Endodermal cell (in vitro differentiated cells): ENCODE results near the gene OSTN. TPM values are rescaled to one million over a fixed set of nuclear protein-coding genes. Genes with fewer than 3 reads are reported as not detected.

ENCODE experiments used
- DNase-seq: peaks from one replicate; pipeline ENCODE4 v3.0.0-alpha.2; 2017
- H3K27ac ChIP-seq: 2 replicates; pipeline ENCODE4 v1.5.1; 2013; ENCODE audit warnings: mild to moderate bottlenecking, low read depth, low read length, moderate library complexity
- H3K27me3 ChIP-seq: 2 replicates; pipeline ENCODE4 v1.6.1; 2013; ENCODE audit warnings: mild to moderate bottlenecking, low read length, moderate library complexity; ENCODE audit not compliant: insufficient read depth, control insufficient read depth, poor library complexity, severe bottlenecking
- H3K36me3 ChIP-seq: 2 replicates; pipeline ENCODE4 v1.7.0; 2013; ENCODE audit warnings: mild to moderate bottlenecking, low read length, moderate library complexity; ENCODE audit not compliant: control insufficient read depth, insufficient read depth
- H3K4me1 ChIP-seq: one replicate; pipeline ENCODE4 v1.7.0; 2013; ENCODE audit warnings: low read length; ENCODE audit not compliant: control insufficient read depth, insufficient read depth
- H3K4me3 ChIP-seq: 2 replicates; pipeline ENCODE4 v1.5.1; 2013; ENCODE audit warnings: mild to moderate bottlenecking, low read length, moderate library complexity
- H3K9ac ChIP-seq: 2 replicates; pipeline ENCODE4 v1.6.1; 2013; ENCODE audit warnings: mild to moderate bottlenecking, low read length, moderate library complexity; ENCODE audit not compliant: poor library complexity, severe bottlenecking; ENCODE audit errors: extremely low read depth
- H3K9me3 ChIP-seq: 2 replicates; pipeline ENCODE4 v1.6.1; 2013; ENCODE audit warnings: mild to moderate bottlenecking, low read length, moderate library complexity; ENCODE audit not compliant: control insufficient read depth
- H3K27ac Mint-ChIP-seq: 2 replicates; pipeline ENCODE4 v1.8.0; 2020; ENCODE audit warnings: mixed read lengths
- H3K27me3 Mint-ChIP-seq: 2 replicates; pipeline ENCODE4 v1.8.0; 2021; ENCODE audit warnings: mild to moderate bottlenecking, mixed read lengths; ENCODE audit not compliant: insufficient read depth
- H3K36me3 Mint-ChIP-seq: 2 replicates; pipeline ENCODE4 v1.8.0; 2020; ENCODE audit warnings: low read depth, mixed read lengths
- H3K4me1 Mint-ChIP-seq: 2 replicates; pipeline ENCODE4 v1.8.0; 2020; ENCODE audit warnings: mixed read lengths
- H3K4me3 Mint-ChIP-seq: 2 replicates; pipeline ENCODE4 v1.8.0; 2020; ENCODE audit warnings: mild to moderate bottlenecking, moderate library complexity, mixed read lengths
- H3K9me3 Mint-ChIP-seq: 2 replicates; pipeline ENCODE4 v1.8.0; 2020; ENCODE audit warnings: mild to moderate bottlenecking, mixed read lengths
- CTCF ChIP-seq: fragments of 200-600 bp; sonication (generic); conservative IDR thresholded peaks from 2 replicates; pipeline ENCODE4 v1.5.0; 2021; ENCODE audit warnings: antibody characterized with exemption, mild to moderate bottlenecking
- WGBS, 2 experiments: methylation state at CpG; one replicate each; pipeline versions ENCODE4 v1.1.5 to v1.1.7; 2013; ENCODE audit warnings: missing lambda C conversion rate in 2 of 2, mixed read lengths in 1 of 2; ENCODE audit not compliant: insufficient coverage in 1 of 2, insufficient read length in 1 of 2; 5-methylcytosine and 5-hydroxymethylcytosine counted together
- total RNA-seq, 2 donors: library from RNA; stranded (reverse); fragmentation: NEBNext Ultra II Directional in 1 of 2; extraction: Animal tissue kit (Norgen Biotek cat#: 25700) in 1 of 2; gene quantifications; 2 replicates in 1 of 2; 3 replicates in 1 of 2; pipeline ENCODE4 v1.2.1, GENCODE V29; 2021

OSTN gene
- total RNA-seq, 2 donors from 2014 or later, result not detected

- H3K36me3 ChIP-seq, result no peaks in the 10 kb centered on the region
- Mint-ChIP-seq H3K27ac (no peak overlapping the region), H3K27me3 (no peaks in the 10 kb centered on the region), H3K9me3 (no peaks in the 10 kb centered on the region), H3K36me3 (no peaks in the 10 kb centered on the region), H3K4me1 (peaks cover 14% of the 10 kb centered on the region), H3K4me3 (no peak overlapping the region)
- H3K4me3 ChIP-seq, result no peak overlapping the region
- DNase-seq, result no peak
- WGBS, 2 experiments, result 78% methylated on average over 5 of the region's 6 CpGs; no CpG with 5 or more reads in 1 of the 2 experiments
- H3K4me1 ChIP-seq, result no peaks in the 10 kb centered on the region
- H3K27me3 ChIP-seq, result no peaks in the 10 kb centered on the region
- H3K9ac ChIP-seq, result no peak overlapping the region
- TF ChIP-seq CTCF, result no peak
- no peak overlapping the region for H3K27ac ChIP-seq
- no peaks in the 10 kb centered on the region for H3K9me3 ChIP-seq
These were observed 54.2 kb downstream of the OSTN start for GRCh38 chr3:191253089-191253799.

DNA sequence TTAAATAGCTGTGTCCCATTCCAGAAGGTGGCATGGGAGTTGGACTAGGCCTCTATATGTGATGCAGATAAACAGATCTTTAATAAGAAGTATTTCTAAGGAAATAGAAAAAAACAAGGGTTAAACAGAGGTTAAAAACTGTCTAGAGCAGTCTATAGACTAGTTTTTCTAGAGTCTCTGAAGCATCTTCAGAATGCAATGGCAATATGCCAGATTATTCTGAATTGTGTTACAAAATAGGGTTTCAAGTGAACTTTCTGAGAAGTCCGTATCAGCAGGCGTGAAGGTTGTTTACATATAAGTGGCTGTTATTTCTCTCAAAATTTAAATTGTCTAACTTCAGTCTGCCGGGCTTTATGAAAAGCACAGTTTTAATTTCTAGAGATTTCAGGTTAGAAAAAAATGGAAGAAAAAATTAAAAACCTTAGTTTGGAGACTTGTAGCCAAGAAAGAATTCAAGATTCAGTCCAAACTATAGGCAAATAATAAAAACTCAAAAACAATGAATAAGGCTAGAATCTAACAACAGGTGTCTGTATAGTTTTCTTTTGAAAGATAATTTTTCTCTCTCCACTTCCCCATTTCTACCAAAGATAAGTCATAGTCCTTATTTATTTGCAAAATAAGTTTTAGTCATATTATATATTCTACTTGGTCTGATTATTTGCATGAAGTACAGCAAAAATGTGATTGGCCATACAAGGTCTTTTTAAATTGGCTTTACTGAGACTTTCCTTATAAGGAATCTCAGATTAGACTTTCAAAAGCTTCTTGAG, 55.2 kb downstream of the OSTN start:
- H3K27ac ChIP-seq, result no peak overlapping the region
- no peak overlapping the region for H3K4me3 ChIP-seq
- 93 to 94% methylated on average over 2 to 3 of the region's 3 CpGs for WGBS, 2 experiments
- TF ChIP-seq CTCF, result no peak
- H3K4me1 ChIP-seq, result no peaks in the 10 kb centered on the region
- DNase-seq, result no peak
- no peaks in the 10 kb centered on the region for H3K27me3 Mint-ChIP-seq
- no peak overlapping the region for H3K4me3 Mint-ChIP-seq
- no peaks in the 10 kb centered on the region for H3K9me3 ChIP-seq
- H3K9ac ChIP-seq, result no peak overlapping the region
- H3K4me1 Mint-ChIP-seq, result peaks cover 19% of the 10 kb centered on the region
- no peak overlapping the region for H3K27ac Mint-ChIP-seq
- no peaks in the 10 kb centered on the region for H3K36me3 ChIP-seq
- no peaks in the 10 kb centered on the region for H3K9me3 Mint-ChIP-seq
- no peaks in the 10 kb centered on the region for H3K36me3 Mint-ChIP-seq
- no peaks in the 10 kb centered on the region for H3K27me3 ChIP-seq

DNA sequence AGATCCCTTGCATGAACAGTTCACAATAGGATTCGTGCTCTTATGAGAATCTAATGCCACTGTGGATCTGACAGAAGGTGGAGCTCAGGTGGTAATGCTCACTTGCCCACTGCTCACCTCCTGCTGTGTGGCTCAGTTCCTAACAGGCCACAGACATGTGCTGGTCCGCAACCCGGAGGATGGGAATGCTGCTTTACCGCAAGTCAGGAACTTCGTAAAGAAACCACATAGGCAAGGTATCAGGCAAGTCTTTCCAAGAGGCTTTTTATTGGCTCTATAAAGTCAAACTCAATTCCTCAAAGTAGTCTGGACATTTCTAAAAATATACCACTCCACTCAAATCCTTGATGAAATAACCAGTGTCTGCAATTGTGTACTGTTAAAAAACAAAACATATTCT, 56.1 kb downstream of the OSTN start:
- H3K9me3 Mint-ChIP-seq, result no peaks in the 10 kb centered on the region
- Histone ChIP-seq H3K36me3 (no peaks in the 10 kb centered on the region), H3K27me3 (no peaks in the 10 kb centered on the region), H3K9ac (no peak overlapping the region), H3K9me3 (no peaks in the 10 kb centered on the region), H3K27ac (no peak overlapping the region), H3K4me1 (peaks cover under 1% of the 10 kb centered on the region), H3K4me3 (no peak overlapping the region)
- peaks cover 20% of the 10 kb centered on the region for H3K4me1 Mint-ChIP-seq
- H3K4me3 Mint-ChIP-seq, result no peak overlapping the region
- no peak for DNase-seq
- no peak for TF ChIP-seq CTCF
- 92 to 94% methylated on average over 5 of the region's 5 CpGs for WGBS, 2 experiments
- no peak overlapping the region for H3K27ac Mint-ChIP-seq
- H3K36me3 Mint-ChIP-seq, result no peaks in the 10 kb centered on the region
- H3K27me3 Mint-ChIP-seq, result no peaks in the 10 kb centered on the region
